Heart left ventricle (tissue), 16 donors: ENCODE results near the gene CREG2. TPM values are rescaled to one million over a fixed set of nuclear protein-coding genes. Genes with fewer than 3 reads are reported as not detected.

Source experiments
- ATAC-seq, 4 donors: fragments of 200-7000 bp; cut with Tn5 transposase; one replicate each; pipeline ENCODE4 v1.9.1; 2020 to 2022; ENCODE audit warnings: moderate library complexity in 4 of 4, mild to moderate bottlenecking in 3 of 4, moderate number of reproducible peaks in 1 of 4
- DNase-seq, 5 donors: peaks; one replicate each; pipeline ENCODE4 v3.0.0-alpha.2; 2020
- H3K27ac ChIP-seq, 12 donors: fragments of 200-600 bp; sonication (generic) in 4 of 12; one replicate each; pipeline versions ENCODE4 v1.5.0 to v1.8.0; 2016 to 2022; ENCODE audit warnings: mild to moderate bottlenecking in 2 of 12
- H3K27me3 ChIP-seq, 9 donors: fragments of 200-600 bp; sonication (generic) in 2 of 9; one replicate each; pipeline versions ENCODE4 v1.5.1 to v1.8.0; 2016 to 2022; ENCODE audit warnings: mild to moderate bottlenecking in 3 of 9
- H3K36me3 ChIP-seq, 9 donors: fragments of 200-600 bp; sonication (generic) in 2 of 9; one replicate each; pipeline versions ENCODE4 v1.5.0 to v1.8.0; 2018 to 2022; ENCODE audit warnings: mild to moderate bottlenecking in 2 of 9
- H3K4me1 ChIP-seq, 12 donors: fragments of 200-600 bp; sonication (generic) in 4 of 12; one replicate each; pipeline versions ENCODE4 v1.5.0 to v1.8.0; 2016 to 2022; ENCODE audit warnings: mild to moderate bottlenecking in 3 of 12
- H3K4me3 ChIP-seq, 12 donors: fragments of 200-600 bp; sonication (generic) in 4 of 12; one replicate each; pipeline versions ENCODE4 v1.5.0 to v1.8.0; 2017 to 2022; ENCODE audit warnings: mild to moderate bottlenecking in 9 of 12, moderate library complexity in 4 of 12
- H3K9me3 ChIP-seq, 12 donors: fragments of 200-600 bp; sonication (generic) in 4 of 12; one replicate each; pipeline versions ENCODE4 v1.5.0 to v1.8.0; 2016 to 2022; ENCODE audit warnings: mild to moderate bottlenecking in 1 of 12
- POLR2A ChIP-seq, 2 donors: fragments of 450-650 bp; IDR thresholded peaks; one replicate each; pipeline ENCODE4 v1.6.1; 2017; ENCODE audit warnings: antibody characterized with exemption in 2 of 2, mild to moderate bottlenecking in 2 of 2, moderate library complexity in 2 of 2
- WGBS, 4 donors: extraction: QIAGEN DNeasy Blood & Tissue Kit in 2 of 4; methylation state at CpG; one replicate each; pipeline versions ENCODE4 v1.1.5 to v1.1.7; 2013 to 2018; 5-methylcytosine and 5-hydroxymethylcytosine counted together
- intact Hi-C, 10 donors: fragments of 100-400 bp; cut with DNase I; formaldehyde crosslinking; loops; one replicate each; pipeline versions ENCODE4 v1.11.1 to v1.14.2; 2022
- polyA plus RNA-seq, 2 donors: library from polyadenylated mRNA; stranded (reverse); fragments of 200-250 nt; gene quantifications; one replicate each; pipeline ENCODE4 v1.2.3, GENCODE V29; 2013
- total RNA-seq, 9 donors: library from RNA; depleted of rRNA in 2 of 9; stranded (reverse); fragments of >200 nt in 2 of 9; fragmentation: NEBNext Ultra II Directional in 3 of 9; extraction: Animal tissue kit (Norgen Biotek cat#: 25700) in 3 of 9; gene quantifications; one replicate each; pipeline versions ENCODE4 v1.1.0 to v1.2.4, GENCODE V29; 2016 to 2023
- TF ChIP-seq, protein P1 (sequence below), 12 donors: fragments of 200-600 bp; sonication (generic) in 4 of 12; IDR thresholded peaks; one replicate each; pipeline versions ENCODE4 v1.5.0 to v1.8.0; 2018 to 2022; ENCODE audit warnings: antibody characterized with exemption in 12 of 12, mild to moderate bottlenecking in 5 of 12
- donor health status: ischemic (EF 13 %, LVEDD 7.1; RV severe dilation, severe dysfunction).
- donor health status: healthy with polysubstance abuse.
- donor health status: DM: no; HTN: yes; CAD: no.
- donor health status: DM: no; HTN: no; CAD: no.
- donor health status: ischemic (EF 25% LVEDD 6.9; RV normal size, moderate dysfunction).
- donor health status: ischemic (EF 25% LVEDD 5.7; RV mildly dilated, moderate dysfunction).
- donor health status: healthy.
- donor health status: DM: yes; HTN: yes; CAD: no.
- donor health status: ischemic (EF 35%, LVEDD 5.7; RV mildly dilated, moderate dysfunction).
- donor health status: nonischemic (EF 11% LVEDD 7.7; RV severe dilation, severe dysfunction).
- donor health status: DM: yes; HTN: yes; CAD: no.
- donor health status: PGD.
- donor health status: ischemic (EF 29% LVEDD 5.4; RV normal size, mild dysfunction).
- donor health status: nonischemic (EF 23%, LVEDD 6.1; RV moderate dilation, normal function).

Gene CREG2
- total and polyA plus RNA-seq, 11 donors = 0.18 to 1.1 (median 0.46) TPM; not detected in 7

DNA sequence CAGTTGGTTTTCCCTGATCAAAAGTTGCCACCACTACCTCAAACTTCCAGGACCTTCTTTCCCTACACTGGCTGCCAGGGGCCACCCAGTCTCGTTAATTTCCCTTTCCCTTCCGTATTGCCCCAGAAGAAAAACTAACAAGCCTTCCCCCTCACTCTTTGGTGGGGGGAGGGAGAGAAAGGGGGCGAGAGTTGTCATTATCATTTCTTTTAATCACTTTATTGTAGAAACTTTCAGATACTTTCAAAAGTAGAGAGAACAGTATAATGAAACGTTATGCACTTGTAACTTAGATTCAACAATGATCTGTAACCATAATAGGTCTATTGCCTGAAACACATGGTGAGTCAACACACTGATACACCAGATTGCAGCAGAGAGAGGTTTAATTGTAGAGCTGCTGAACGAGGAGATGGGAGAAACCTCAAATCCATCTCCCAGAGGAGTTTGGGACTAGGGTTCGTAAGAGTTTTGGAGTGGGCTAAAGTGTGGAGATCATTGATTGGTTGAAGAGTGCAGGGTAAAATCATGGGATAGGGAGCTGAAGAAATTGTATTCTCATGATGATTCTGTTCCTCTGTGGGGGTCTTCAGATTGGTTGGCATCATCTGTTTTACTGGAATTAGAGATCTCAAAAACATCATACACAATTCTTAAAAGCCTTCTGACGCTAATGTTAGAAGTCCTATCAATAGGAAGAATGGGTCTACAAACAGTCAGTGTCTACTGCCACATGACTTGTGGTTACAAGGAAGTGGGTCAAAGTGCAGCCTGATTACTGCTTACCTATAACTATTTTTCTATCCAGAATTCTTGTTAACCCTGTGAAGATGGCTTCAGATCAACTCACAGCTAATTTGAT is 76.2 kb downstream of the CREG2 start:
- intact Hi-C loops = no loop called here
- DNase-seq = no peak
- Histone ChIP-seq H3K27me3 (no peaks in the 10 kb centered on the region), H3K27ac (peak overlapping the region in 1 of 12 donors; percentile 99), H3K4me1 (peaks cover 0 to 41% (median 14%) of the 10 kb centered on the region in 12 donors), H3K36me3 (peaks cover 0 to 3% (median 0%) of the 10 kb centered on the region in 9 donors), H3K9me3 (no peaks in the 10 kb centered on the region), H3K4me3 (no peak overlapping the region)
- WGBS, 4 donors = 82 to 86% (median 84%) methylated on average over 7 of the region's 7 CpGs
- TF ChIP-seq, protein P1, sequence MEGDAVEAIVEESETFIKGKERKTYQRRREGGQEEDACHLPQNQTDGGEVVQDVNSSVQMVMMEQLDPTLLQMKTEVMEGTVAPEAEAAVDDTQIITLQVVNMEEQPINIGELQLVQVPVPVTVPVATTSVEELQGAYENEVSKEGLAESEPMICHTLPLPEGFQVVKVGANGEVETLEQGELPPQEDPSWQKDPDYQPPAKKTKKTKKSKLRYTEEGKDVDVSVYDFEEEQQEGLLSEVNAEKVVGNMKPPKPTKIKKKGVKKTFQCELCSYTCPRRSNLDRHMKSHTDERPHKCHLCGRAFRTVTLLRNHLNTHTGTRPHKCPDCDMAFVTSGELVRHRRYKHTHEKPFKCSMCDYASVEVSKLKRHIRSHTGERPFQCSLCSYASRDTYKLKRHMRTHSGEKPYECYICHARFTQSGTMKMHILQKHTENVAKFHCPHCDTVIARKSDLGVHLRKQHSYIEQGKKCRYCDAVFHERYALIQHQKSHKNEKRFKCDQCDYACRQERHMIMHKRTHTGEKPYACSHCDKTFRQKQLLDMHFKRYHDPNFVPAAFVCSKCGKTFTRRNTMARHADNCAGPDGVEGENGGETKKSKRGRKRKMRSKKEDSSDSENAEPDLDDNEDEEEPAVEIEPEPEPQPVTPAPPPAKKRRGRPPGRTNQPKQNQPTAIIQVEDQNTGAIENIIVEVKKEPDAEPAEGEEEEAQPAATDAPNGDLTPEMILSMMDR (IDR thresholded peaks at IDR 0.05) = no peak
- no peak for TF ChIP-seq POLR2A (IDR thresholded peaks at IDR 0.05)
- no peak for ATAC-seq

DNA sequence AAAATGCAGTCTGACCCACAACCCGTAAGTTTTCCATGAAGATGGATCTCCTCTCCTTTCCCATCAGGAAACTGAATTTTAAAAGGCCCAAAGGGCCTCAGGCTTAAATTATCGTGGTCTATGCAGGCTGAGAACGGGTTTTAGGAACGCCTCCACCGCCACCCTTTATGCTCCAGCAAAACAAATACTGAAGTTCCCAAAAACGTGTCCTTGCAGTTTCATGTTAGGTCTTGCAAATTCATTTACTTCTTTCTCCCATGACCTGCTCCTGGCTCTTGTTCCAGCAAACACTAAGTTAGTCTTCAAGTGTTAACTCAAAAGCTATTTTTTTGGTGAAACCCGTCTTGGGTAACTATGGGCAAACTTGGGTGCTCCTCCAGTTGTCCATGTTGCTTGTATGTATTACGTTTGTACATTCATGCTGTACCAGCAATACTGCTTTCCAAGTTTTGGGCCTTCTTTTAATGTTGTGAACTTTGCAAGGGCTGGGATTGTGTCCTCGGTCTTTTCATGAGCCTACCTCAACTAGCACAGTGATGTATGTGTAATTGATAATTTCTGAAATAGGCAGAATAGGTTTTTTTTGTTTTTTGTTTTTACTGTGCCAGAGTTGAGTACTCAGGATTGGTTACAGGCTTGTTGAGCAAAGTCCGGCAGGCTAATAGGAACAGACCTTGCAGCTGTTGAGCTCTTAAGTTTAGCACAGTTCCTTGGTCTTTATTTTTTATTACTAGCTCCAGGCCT is 77.0 kb downstream of the CREG2 start:
- ATAC-seq (no peak), DNase-seq (no peak)
- no peaks in the 10 kb centered on the region for H3K27me3 ChIP-seq
- TF ChIP-seq, protein P1 (IDR thresholded peaks at IDR 0.05) = no peak
- TF ChIP-seq POLR2A (IDR thresholded peaks at IDR 0.05) = no peak
- H3K36me3 ChIP-seq = peaks cover 0 to 7% (median 0%) of the 10 kb centered on the region in 9 donors
- intact Hi-C loops = no loop called here
- 84 to 92% (median 88%) methylated on average over 10 of the region's 10 CpGs for WGBS, 4 donors
- H3K27ac ChIP-seq = peak overlapping the region in 1 of 12 donors; percentile 99
- H3K9me3 ChIP-seq = no peaks in the 10 kb centered on the region
- no peak overlapping the region for H3K4me3 ChIP-seq
- peaks cover 2 to 49% (median 22%) of the 10 kb centered on the region in 12 donors for H3K4me1 ChIP-seq

DNA sequence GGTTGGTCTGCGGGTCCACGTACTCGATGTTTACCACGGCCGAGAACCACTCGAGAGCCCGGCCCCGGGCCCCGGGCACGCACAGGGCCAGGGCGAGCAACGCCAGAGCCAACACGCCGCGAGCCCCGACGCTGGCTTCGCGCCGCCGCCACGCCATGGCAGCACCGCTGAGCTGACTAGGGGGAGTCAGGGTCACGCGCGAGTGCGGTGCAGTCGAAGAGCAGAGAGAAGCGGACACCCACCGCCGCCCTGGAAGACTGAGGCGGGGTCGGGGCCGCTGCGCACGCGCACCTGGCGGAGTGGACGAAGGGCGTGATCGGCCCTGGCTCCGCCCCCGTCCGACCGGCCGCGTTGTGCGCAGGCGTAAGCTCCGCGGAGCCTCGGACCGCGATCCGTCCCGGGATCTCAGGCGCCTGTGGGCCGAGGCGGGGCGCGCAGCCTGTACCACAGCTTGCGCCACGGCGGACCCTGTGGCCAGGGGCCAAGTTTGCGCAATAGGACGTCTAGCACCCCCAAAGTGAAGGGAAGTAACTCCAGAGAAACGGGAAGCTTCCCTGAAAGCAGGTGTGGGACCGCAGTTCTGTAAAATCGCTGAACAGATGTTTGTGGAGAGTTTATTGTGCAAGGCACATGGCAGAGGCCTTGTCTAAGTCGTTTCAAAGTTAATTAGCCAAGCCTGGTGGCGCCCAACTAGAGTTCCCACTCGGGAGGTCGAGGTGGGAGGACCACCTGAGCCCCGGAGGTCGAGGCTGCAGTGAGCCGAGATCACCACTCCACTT is 78.7 kb downstream of the CREG2 start, which contains the start of gene RNF149:
RNF149 (minus strand) TSS at position 270 of the 779 bp plus-strand sequence; CDS start at position 157, 113 bp downstream.
- no peaks in the 10 kb centered on the region for H3K9me3 ChIP-seq
- 4 to 9% (median 6%) methylated on average over 37 to 76 of the region's 76 CpGs for WGBS, 4 donors
- H3K4me3 ChIP-seq = peak within 1 kb of the TSS; percentile 73 to 96 (median 83)
- ATAC-seq = peak; percentile 90 to 95 (median 94)
- intact Hi-C loops = loop anchor here in 2 of 10 donors (5.0 kb wide), 2 partner anchors 36 to 41 kb away; no protein-coding TSS in a partner anchor
- H3K4me1 ChIP-seq = peaks cover 2 to 65% (median 36%) of the 10 kb centered on the region in 12 donors
- DNase-seq = peak; percentile 92 to 98 (median 95)
- no peaks in the 10 kb centered on the region for H3K27me3 ChIP-seq
- TF ChIP-seq, protein P1 (IDR thresholded peaks at IDR 0.05) = peak in 2 of 12 donors; percentile 7 to 14
- peak in 1 of 2 donors; percentile 95 for TF ChIP-seq POLR2A (IDR thresholded peaks at IDR 0.05)
- H3K27ac ChIP-seq = peak within 1 kb of the TSS; percentile 33 to 99 (median 90)
- H3K36me3 ChIP-seq = peaks cover 0 to 23% (median 0%) of the 10 kb centered on the region in 9 donors
